ENCODE data around the gene MTA3.

MTA3 gene

GRCh38 chr2:42545023-42545721 is 23.3 kb upstream of the MTA3 start:
- TF ChIP-seq CTCF (IDR thresholded peaks at IDR 0.05): no peak

GRCh38 chr2:42545841-42546390 is 22.5 kb upstream of the MTA3 start:
- no peak for TF ChIP-seq CTCF (IDR thresholded peaks at IDR 0.05)

GRCh38 chr2:42547014-42547413 is 21.4 kb upstream of the MTA3 start:
- no peak for TF ChIP-seq CTCF (IDR thresholded peaks at IDR 0.05)

- no peak for TF ChIP-seq CTCF (IDR thresholded peaks at IDR 0.05)
Observed at GRCh38 chr2:42547446-42548295, 20.8 kb upstream of the MTA3 start.

GRCh38 chr2:42550870-42551269 is 17.6 kb upstream of the MTA3 start:
- TF ChIP-seq CTCF (IDR thresholded peaks at IDR 0.05): no peak

GRCh38 chr2:42554392-42554791 is 14.0 kb upstream of the MTA3 start:
- TF ChIP-seq CTCF (IDR thresholded peaks at IDR 0.05): no peak

GRCh38 chr2:42556315-42556890 is 12.0 kb upstream of the MTA3 start:
- no peak for TF ChIP-seq CTCF (IDR thresholded peaks at IDR 0.05)
